ENCODE results near the gene GAD1. TPM values are rescaled to one million over a fixed set of nuclear protein-coding genes. Genes with fewer than 3 reads are reported as not detected.

Gene GAD1
- total and polyA plus RNA-seq, 10 of the 15 experiments (the other 5 are each of a cell fraction or from before 2014, with no cell fraction given) = 0.04 to 3.4 (median 0.42) TPM

- TF ChIP-seq MAX (IDR thresholded peaks at IDR 0.05; ENCODE audit: low read depth, low read length) = no peak
- TF ChIP-seq YBX1 (IDR thresholded peaks at IDR 0.05) = no peak
- peak; percentile 65; the same call in 1 of the 2 replicates for TF ChIP-seq NFYB (IDR thresholded peaks at IDR 0.05; ENCODE audit: insufficient read depth, low read depth, low read length)
- TF ChIP-seq, protein P1, sequence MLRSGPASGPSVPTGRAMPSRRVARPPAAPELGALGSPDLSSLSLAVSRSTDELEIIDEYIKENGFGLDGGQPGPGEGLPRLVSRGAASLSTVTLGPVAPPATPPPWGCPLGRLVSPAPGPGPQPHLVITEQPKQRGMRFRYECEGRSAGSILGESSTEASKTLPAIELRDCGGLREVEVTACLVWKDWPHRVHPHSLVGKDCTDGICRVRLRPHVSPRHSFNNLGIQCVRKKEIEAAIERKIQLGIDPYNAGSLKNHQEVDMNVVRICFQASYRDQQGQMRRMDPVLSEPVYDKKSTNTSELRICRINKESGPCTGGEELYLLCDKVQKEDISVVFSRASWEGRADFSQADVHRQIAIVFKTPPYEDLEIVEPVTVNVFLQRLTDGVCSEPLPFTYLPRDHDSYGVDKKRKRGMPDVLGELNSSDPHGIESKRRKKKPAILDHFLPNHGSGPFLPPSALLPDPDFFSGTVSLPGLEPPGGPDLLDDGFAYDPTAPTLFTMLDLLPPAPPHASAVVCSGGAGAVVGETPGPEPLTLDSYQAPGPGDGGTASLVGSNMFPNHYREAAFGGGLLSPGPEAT (IDR thresholded peaks at IDR 0.05; ENCODE audit: low read depth) = peak; percentile 17; the same call in 1 of the 2 replicates
- TF ChIP-seq, protein P2, sequence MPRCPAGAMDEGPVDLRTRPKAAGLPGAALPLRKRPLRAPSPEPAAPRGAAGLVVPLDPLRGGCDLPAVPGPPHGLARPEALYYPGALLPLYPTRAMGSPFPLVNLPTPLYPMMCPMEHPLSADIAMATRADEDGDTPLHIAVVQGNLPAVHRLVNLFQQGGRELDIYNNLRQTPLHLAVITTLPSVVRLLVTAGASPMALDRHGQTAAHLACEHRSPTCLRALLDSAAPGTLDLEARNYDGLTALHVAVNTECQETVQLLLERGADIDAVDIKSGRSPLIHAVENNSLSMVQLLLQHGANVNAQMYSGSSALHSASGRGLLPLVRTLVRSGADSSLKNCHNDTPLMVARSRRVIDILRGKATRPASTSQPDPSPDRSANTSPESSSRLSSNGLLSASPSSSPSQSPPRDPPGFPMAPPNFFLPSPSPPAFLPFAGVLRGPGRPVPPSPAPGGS (IDR thresholded peaks at IDR 0.05; ENCODE audit: borderline replicate concordance, insufficient read depth, low read depth, low read length, poor library complexity, severe bottlenecking) = no peak
- no peak for TF ChIP-seq ZBED1 (IDR thresholded peaks at IDR 0.05; ENCODE audit: borderline replicate concordance)
- TF ChIP-seq, protein P3, sequence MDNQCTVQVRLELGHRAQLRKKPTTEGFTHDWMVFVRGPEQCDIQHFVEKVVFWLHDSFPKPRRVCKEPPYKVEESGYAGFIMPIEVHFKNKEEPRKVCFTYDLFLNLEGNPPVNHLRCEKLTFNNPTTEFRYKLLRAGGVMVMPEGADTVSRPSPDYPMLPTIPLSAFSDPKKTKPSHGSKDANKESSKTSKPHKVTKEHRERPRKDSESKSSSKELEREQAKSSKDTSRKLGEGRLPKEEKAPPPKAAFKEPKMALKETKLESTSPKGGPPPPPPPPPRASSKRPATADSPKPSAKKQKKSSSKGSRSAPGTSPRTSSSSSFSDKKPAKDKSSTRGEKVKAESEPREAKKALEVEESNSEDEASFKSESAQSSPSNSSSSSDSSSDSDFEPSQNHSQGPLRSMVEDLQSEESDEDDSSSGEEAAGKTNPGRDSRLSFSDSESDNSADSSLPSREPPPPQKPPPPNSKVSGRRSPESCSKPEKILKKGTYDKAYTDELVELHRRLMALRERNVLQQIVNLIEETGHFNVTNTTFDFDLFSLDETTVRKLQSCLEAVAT (IDR thresholded peaks at IDR 0.05) = 0 out of 2 replicates have a peak, but pooled peaks have one; percentile 23
- TF ChIP-seq, protein P4, sequence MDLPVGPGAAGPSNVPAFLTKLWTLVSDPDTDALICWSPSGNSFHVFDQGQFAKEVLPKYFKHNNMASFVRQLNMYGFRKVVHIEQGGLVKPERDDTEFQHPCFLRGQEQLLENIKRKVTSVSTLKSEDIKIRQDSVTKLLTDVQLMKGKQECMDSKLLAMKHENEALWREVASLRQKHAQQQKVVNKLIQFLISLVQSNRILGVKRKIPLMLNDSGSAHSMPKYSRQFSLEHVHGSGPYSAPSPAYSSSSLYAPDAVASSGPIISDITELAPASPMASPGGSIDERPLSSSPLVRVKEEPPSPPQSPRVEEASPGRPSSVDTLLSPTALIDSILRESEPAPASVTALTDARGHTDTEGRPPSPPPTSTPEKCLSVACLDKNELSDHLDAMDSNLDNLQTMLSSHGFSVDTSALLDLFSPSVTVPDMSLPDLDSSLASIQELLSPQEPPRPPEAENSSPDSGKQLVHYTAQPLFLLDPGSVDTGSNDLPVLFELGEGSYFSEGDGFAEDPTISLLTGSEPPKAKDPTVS (IDR thresholded peaks at IDR 0.05; ENCODE audit: low read depth, low read length) = no peak
- no peak for TF ChIP-seq FOS (IDR thresholded peaks at IDR 0.05; ENCODE audit: borderline replicate concordance, extremely low read depth, insufficient read length)
- no peak for TF ChIP-seq TBL1XR1 (IDR thresholded peaks at IDR 0.05; ENCODE audit: low read depth, low read length)
- 0 out of 2 replicates have a peak, but pooled peaks have one; percentile 54 for TF ChIP-seq RB1 (IDR thresholded peaks at IDR 0.05; ENCODE audit: borderline replicate concordance)
- no peak for TF ChIP-seq MTA3 (IDR thresholded peaks at IDR 0.05; ENCODE audit: borderline replicate concordance, low read length)
- TF ChIP-seq TCF3 (IDR thresholded peaks at IDR 0.05; ENCODE audit: borderline replicate concordance, insufficient read depth, low read depth, low read length) = no peak
- TF ChIP-seq KLF5 (IDR thresholded peaks at IDR 0.05; ENCODE audit: partially characterized antibody) = no peak
These were observed 46.6 kb upstream of the GAD1 start, which contains the start of gene ERICH2 (continued) for GRCh38 chr2:170770008-170770605.
